Keratinocyte (primary cell): ENCODE results near the gene ADAM21. TPM values are rescaled to one million over a fixed set of nuclear protein-coding genes. Genes with fewer than 3 reads are reported as not detected.

Experiments used
- DNase-seq: peaks from one replicate; pipeline ENCODE4 v3.0.0-alpha.2; 2011; ENCODE audit warnings: low read depth, missing footprints, low spot score
- FAIRE-seq: peaks from 2 replicates; lab custom pipeline; 2011; peaks lifted over from hg19 to GRCh38; lab: Jason Lieb, UNC
- H2AFZ ChIP-seq: 2 replicates; pipeline ENCODE4 v1.6.0; 2012; ENCODE audit warnings: low read length, control low read depth, inconsistent platforms; ENCODE audit not compliant: control insufficient read depth
- H3K27ac ChIP-seq: 2 replicates; pipeline ENCODE4 v1.5.1; 2011; ENCODE audit warnings: low read length; ENCODE audit not compliant: control insufficient read depth, insufficient read depth
- H3K27me3 ChIP-seq: 3 replicates; pipeline ENCODE4 v1.6.0; 2011; ENCODE audit warnings: low read length; ENCODE audit not compliant: control insufficient read depth, insufficient read depth; ENCODE audit errors: extremely low read depth
- H3K36me3 ChIP-seq, 2 experiments: 2 replicates in 1 of 2; 3 replicates in 1 of 2; pipeline ENCODE4 v1.5.1; 2011; ENCODE audit warnings: low read length in 2 of 2, mild to moderate bottlenecking in 1 of 2; ENCODE audit not compliant: control insufficient read depth in 2 of 2, insufficient read depth in 2 of 2; ENCODE audit errors: extremely low read depth in 1 of 2
- H3K4me1 ChIP-seq: 3 replicates; pipeline ENCODE4 v1.5.1; 2011; ENCODE audit warnings: low read length; ENCODE audit not compliant: control insufficient read depth, insufficient read depth; ENCODE audit errors: extremely low read depth
- H3K4me2 ChIP-seq: 3 replicates; pipeline ENCODE4 v1.6.0; 2011; ENCODE audit warnings: low read depth, low read length; ENCODE audit not compliant: control insufficient read depth, insufficient read depth; ENCODE audit errors: extremely low read depth
- H3K4me3 ChIP-seq, 3 experiments: fragments of 200-600 bp in 1 of 3; sonication (generic) in 1 of 3; 2 replicates in 2 of 3; 3 replicates in 1 of 3; pipeline ENCODE4 v1.5.1; 2011 to 2016; ENCODE audit warnings: low read length in 3 of 3, mild to moderate bottlenecking in 3 of 3, control low read depth in 2 of 3, inconsistent platforms in 1 of 3, low read depth in 1 of 3, mixed read lengths in 1 of 3, mixed run types in 1 of 3, moderate library complexity in 1 of 3; ENCODE audit not compliant: control insufficient read depth in 2 of 3, insufficient read depth in 2 of 3; ENCODE audit errors: extremely low read depth in 1 of 3
- H3K79me2 ChIP-seq: 2 replicates; pipeline ENCODE4 v1.6.0; 2012; ENCODE audit warnings: low read length; ENCODE audit not compliant: control insufficient read depth, insufficient read depth
- H3K9ac ChIP-seq: 3 replicates; pipeline ENCODE4 v1.6.0; 2011; ENCODE audit warnings: low read length; ENCODE audit not compliant: control insufficient read depth, insufficient read depth; ENCODE audit errors: extremely low read depth
- H3K9me1 ChIP-seq: 3 replicates; pipeline ENCODE4 v1.6.0; 2011; ENCODE audit warnings: low read length; ENCODE audit not compliant: control insufficient read depth, insufficient read depth; ENCODE audit errors: extremely low read depth
- H3K9me3 ChIP-seq: 2 replicates; pipeline ENCODE4 v1.5.1; 2012; ENCODE audit warnings: low read depth, low read length; ENCODE audit not compliant: control insufficient read depth
- H4K20me1 ChIP-seq: 3 replicates; pipeline ENCODE4 v1.6.0; 2011; ENCODE audit warnings: low read length; ENCODE audit not compliant: control insufficient read depth, insufficient read depth; ENCODE audit errors: extremely low read depth
- EZH2 ChIP-seq: IDR thresholded peaks from one replicate; pipeline ENCODE4 v1.6.1; 2012; ENCODE audit warnings: inconsistent platforms, mild to moderate bottlenecking, low read length, moderate library complexity
- dilution Hi-C: fragments of 300-500 bp; cut with MboI; formaldehyde crosslinking; loops from one replicate; pipeline ENCODE4 v1.7.0; 2020; ENCODE audit warnings: low sequenced_read_pairs; ENCODE audit not compliant: extremely low pct_ligation_motif_present
- polyA plus RNA-seq, 5 experiments: library from polyadenylated mRNA; depleted of rRNA in 3 of 5; stranded (reverse) in 3 of 5; stranded (forward) in 1 of 5; unstranded in 1 of 5; fragments of >200 nt; gene quantifications; 1 replicate in 1 of 5; 2 replicates in 3 of 5; 3 replicates in 1 of 5; pipeline versions ENCODE4 v1.2.1 to v1.2.3, GENCODE V29; 2011 to 2012; ENCODE audit warnings: missing spikeins in 2 of 5, low read depth in 1 of 5, low replicate concordance in 1 of 5
- TF ChIP-seq, protein P1 (sequence below), 3 experiments: IDR thresholded peaks in 1 of 3; conservative IDR thresholded peaks in 1 of 3; optimal IDR thresholded peaks in 1 of 3; 2 replicates in 2 of 3; 3 replicates in 1 of 3; pipeline versions ENCODE3 to v1.5.1; 2011; ENCODE audit warnings: low read length in 3 of 3, mild to moderate bottlenecking in 3 of 3, moderate library complexity in 2 of 3, control low read depth in 1 of 3, inconsistent platforms in 1 of 3; ENCODE audit not compliant: insufficient read depth in 2 of 3; ENCODE audit errors: extremely low read depth in 1 of 3

ADAM21 gene
- polyA plus RNA-seq, 1 donor (not counting 4 experiments of a cell fraction or from before 2014, with no cell fraction given), result 0.69 TPM

DNA sequence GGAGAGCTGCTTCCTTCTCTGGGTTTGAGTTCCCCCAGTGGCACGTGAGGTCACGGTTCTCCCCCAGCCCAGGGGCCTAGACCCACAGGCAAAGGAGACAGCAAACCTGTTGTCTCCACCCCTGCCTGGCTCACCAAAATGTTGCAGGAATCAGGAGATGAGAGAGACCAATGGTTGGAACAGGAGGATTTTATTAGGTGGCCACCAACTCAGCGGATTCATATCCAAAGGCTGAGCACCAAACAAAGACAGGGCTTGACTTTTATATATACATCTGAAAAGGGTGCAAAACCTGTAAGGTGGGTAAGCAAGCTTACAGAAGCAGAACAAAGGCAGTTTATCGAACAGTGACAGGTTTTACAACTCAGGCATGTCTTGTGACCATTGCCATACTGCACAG is 9.2 kb upstream of the ADAM21 start:
- dilution Hi-C loops, result no loop called here
- DNase-seq, result no peak
- H3K4me2 ChIP-seq, result no peak overlapping the region
- no peaks in the 10 kb centered on the region for H3K79me2 ChIP-seq
- peaks cover 4% of the 10 kb centered on the region for H3K27me3 ChIP-seq
- H3K4me1 ChIP-seq, result peaks cover 7% of the 10 kb centered on the region
- H2AFZ ChIP-seq, result no peak overlapping the region
- H3K27ac ChIP-seq, result no peak overlapping the region
- peaks cover 3% of the 10 kb centered on the region for H3K9me3 ChIP-seq
- no peak for FAIRE-seq
- H3K9me1 ChIP-seq, result no peaks in the 10 kb centered on the region
- TF ChIP-seq, protein P1, sequence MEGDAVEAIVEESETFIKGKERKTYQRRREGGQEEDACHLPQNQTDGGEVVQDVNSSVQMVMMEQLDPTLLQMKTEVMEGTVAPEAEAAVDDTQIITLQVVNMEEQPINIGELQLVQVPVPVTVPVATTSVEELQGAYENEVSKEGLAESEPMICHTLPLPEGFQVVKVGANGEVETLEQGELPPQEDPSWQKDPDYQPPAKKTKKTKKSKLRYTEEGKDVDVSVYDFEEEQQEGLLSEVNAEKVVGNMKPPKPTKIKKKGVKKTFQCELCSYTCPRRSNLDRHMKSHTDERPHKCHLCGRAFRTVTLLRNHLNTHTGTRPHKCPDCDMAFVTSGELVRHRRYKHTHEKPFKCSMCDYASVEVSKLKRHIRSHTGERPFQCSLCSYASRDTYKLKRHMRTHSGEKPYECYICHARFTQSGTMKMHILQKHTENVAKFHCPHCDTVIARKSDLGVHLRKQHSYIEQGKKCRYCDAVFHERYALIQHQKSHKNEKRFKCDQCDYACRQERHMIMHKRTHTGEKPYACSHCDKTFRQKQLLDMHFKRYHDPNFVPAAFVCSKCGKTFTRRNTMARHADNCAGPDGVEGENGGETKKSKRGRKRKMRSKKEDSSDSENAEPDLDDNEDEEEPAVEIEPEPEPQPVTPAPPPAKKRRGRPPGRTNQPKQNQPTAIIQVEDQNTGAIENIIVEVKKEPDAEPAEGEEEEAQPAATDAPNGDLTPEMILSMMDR (optimal IDR thresholded peaks at IDR 0.05 in 1 of 3, IDR thresholded peaks at IDR 0.05 in 1 of 3, conservative IDR thresholded peaks at IDR 0.05 in 1 of 3; ENCODE audit: extremely low read depth in 1 of 3, insufficient read depth in 2 of 3, low read length in 3 of 3), result no peak
- TF ChIP-seq EZH2, result no peak
- no peaks in the 10 kb centered on the region for H4K20me1 ChIP-seq
- H3K4me3 ChIP-seq, result no peak overlapping the region
- H3K36me3 ChIP-seq, result no peaks in the 10 kb centered on the region
- H3K9ac ChIP-seq, result no peak overlapping the region

DNA sequence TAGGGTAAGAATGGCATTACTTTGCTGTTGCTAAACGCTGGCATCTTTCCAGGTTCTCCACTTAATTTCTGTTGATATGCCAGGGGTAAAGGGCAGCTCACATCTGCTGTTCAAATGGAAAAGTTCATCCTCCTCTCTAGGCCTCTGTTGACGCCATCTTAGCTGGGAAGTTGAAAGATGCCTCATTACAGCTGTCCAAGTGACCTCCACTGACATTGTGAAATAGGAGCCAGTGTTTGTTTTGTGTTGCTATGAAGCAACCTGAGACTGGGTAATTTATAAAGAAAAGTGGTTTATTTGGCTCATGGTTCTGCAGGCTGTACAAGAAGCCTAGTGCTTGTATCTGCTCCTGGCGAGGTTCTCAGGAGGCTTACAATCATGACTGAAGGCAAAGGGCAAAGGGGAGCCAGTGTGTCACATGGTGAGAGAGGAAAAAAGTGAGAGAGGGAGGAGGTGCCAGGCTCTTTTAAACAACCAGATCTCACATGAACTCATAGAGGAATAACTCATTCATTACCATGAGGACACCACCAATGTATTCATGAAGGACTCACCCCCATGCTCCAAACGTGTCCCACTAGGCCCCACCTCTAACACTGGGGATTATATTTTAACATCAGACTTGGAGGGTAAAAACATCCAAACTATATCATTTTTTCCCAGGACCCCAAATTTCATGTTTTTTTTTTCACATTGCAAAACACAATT is 3.2 kb upstream of the ADAM21 start:
- Histone ChIP-seq H3K27me3 (no peaks in the 10 kb centered on the region), H3K4me2 (no peak overlapping the region), H3K9ac (no peak overlapping the region), H3K79me2 (no peaks in the 10 kb centered on the region), H3K36me3 (no peaks in the 10 kb centered on the region), H2AFZ (no peak overlapping the region), H3K9me1 (no peaks in the 10 kb centered on the region), H3K27ac (no peak overlapping the region), H3K9me3 (no peaks in the 10 kb centered on the region), H4K20me1 (no peaks in the 10 kb centered on the region), H3K4me3 (no peak overlapping the region), H3K4me1 (peaks cover 7% of the 10 kb centered on the region)
- dilution Hi-C loops, result no loop called here
- TF ChIP-seq EZH2, result no peak
- TF ChIP-seq, protein P1 (optimal IDR thresholded peaks at IDR 0.05 in 1 of 3, IDR thresholded peaks at IDR 0.05 in 1 of 3, conservative IDR thresholded peaks at IDR 0.05 in 1 of 3; ENCODE audit: extremely low read depth in 1 of 3, insufficient read depth in 2 of 3, low read length in 3 of 3), result no peak
- FAIRE-seq (no peak), DNase-seq (no peak)
